OCI-LY7 (cell line): ENCODE data around the gene CDK5RAP3.
A peak's percentile ranks its signal among the peaks of the same experiment; 100 is the strongest.

Experiments used
- CTCF ChIP-seq: fragments of 200-600 bp; sonication (generic); conservative IDR thresholded peaks from 2 replicates; pipeline ENCODE4 v1.5.1; 2014; ENCODE audit warnings: mild to moderate bottlenecking, antibody characterized with exemption, low read length, moderate library complexity, mixed read lengths
- EZH2phosphoT487 ChIP-seq: fragments of 200-600 bp; sonication (generic); IDR thresholded peaks from 2 replicates; pipeline ENCODE4 v1.6.1; 2018; ENCODE audit warnings: low read depth, borderline replicate concordance, mild to moderate bottlenecking, mixed run types, antibody characterized with exemption, low read length, moderate library complexity, mixed read lengths

GRCh38 chr17:47949197-47949759, 21.6 kb upstream of the CDK5RAP3 start:
- peak; percentile 95 for TF ChIP-seq CTCF
- no peak for TF ChIP-seq EZH2phosphoT487
